ENCODE data around the gene H6PD.

Gene H6PD, protein sequence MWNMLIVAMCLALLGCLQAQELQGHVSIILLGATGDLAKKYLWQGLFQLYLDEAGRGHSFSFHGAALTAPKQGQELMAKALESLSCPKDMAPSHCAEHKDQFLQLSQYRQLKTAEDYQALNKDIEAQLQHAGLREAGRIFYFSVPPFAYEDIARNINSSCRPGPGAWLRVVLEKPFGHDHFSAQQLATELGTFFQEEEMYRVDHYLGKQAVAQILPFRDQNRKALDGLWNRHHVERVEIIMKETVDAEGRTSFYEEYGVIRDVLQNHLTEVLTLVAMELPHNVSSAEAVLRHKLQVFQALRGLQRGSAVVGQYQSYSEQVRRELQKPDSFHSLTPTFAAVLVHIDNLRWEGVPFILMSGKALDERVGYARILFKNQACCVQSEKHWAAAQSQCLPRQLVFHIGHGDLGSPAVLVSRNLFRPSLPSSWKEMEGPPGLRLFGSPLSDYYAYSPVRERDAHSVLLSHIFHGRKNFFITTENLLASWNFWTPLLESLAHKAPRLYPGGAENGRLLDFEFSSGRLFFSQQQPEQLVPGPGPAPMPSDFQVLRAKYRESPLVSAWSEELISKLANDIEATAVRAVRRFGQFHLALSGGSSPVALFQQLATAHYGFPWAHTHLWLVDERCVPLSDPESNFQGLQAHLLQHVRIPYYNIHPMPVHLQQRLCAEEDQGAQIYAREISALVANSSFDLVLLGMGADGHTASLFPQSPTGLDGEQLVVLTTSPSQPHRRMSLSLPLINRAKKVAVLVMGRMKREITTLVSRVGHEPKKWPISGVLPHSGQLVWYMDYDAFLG

GRCh38 chr1:9234223-9235095 lies at the start of gene H6PD:
Gene H6PD, plus strand, starts transcription at chr1:9234774. Its CDS starts 10,161 bp downstream, at chr1:9244935.
- DNase-seq (ENCODE audit: low read depth in 1 of 2, low spot score in 1 of 2) = peak; percentile 40 to 67

DNA sequence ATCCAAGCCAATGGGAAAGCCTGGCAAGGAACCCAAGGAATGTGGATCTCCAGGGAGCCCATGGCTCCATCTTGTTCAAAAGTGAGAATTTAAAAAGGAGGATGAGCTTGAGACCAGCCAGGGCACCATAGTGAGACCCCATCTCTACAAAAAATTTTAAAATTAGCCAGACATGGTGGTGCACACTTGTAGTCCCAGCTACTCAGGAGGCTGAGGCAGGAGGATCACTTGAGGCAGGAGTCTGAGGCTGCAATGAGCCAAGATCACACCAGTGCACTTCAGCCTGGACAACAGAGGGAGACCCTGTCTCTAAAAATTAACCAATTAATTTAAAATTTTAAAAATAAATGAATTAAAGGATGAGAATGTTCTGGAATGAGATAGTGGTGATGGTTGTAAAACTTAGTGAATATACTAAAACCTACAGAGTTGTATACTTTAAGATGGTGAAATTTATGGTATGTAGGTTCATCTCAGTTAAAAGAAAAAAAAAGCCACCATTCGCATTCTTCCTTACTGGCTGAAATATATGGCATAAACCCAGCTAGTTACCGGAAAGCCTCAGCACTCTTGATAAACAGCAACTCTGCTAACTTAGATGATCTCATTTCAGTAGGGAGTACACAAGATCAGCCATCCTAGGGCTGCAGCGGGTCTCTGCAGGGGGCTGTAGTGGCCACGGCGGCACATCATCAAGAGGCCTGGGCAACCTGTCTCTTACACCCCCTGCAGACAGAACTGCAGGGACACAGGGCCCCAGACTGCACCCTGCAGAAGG lies 48.3 kb upstream of the H6PD start:
- no peak for DNase-seq (ENCODE audit: low read depth in 1 of 2, low spot score in 1 of 2)

GRCh38 chr1:9187004-9187403 lies 47.6 kb upstream of the H6PD start:
- no peak for DNase-seq (ENCODE audit: low read depth in 1 of 2, low spot score in 1 of 2)

DNA sequence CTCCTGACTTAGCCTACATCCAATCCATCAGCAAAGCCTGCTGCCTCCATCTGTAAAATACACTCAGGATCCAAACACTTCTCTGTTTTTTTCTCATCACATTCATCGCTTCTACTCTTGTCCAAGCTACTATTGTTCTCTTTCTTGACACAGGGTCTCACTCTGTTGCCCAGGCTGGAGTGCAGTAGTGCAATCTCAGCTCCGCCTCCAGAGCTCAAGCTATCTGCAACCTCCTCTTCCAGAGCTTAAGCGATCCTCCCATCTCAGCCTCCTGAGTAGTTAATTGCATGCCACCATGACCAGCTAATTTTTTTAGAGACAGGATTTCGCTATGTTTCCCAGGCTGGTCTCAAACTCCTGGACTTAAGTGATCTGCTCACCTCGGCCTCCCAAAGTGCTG lies 44.3 kb upstream of the H6PD start:
- no peak for DNase-seq (ENCODE audit: low read depth in 1 of 2, low spot score in 1 of 2)

- no peak for DNase-seq (ENCODE audit: low read depth in 1 of 2, low spot score in 1 of 2)
Observed at GRCh38 chr1:9191231-9191630, 43.3 kb upstream of the H6PD start.

GRCh38 chr1:9192578-9193232 lies 41.9 kb upstream of the H6PD start:
- no peak for DNase-seq (ENCODE audit: low read depth in 1 of 2, low spot score in 1 of 2)

DNA sequence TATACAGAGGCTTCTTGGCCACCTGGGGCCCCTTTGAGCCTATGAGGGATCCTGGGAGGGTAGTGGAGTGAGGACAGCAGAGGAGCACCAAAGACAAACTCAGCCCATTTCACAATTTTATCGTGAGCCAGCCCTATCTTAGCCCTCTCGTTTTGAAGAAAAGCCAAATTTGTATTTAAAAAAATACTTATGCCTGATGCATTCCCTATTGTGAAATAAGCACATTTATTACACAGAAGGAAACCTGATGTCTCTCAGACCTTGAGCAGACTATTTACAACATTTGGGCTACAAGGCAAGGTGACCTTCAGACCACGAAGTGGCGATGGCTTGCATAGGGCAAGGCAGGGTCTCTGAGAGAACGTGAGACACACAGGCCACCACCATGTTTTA lies 41.3 kb upstream of the H6PD start:
- no peak for DNase-seq (ENCODE audit: low read depth in 1 of 2, low spot score in 1 of 2)

GRCh38 chr1:9194024-9194423 lies 40.5 kb upstream of the H6PD start:
- DNase-seq (ENCODE audit: low read depth in 1 of 2, low spot score in 1 of 2) = no peak

- no peak for DNase-seq (ENCODE audit: low read depth in 1 of 2, low spot score in 1 of 2)
Observed at GRCh38 chr1:9195651-9196050, 38.9 kb upstream of the H6PD start.

GRCh38 chr1:9196129-9197040 lies 38.2 kb upstream of the H6PD start:
- peak in 1 of 2 donors; percentile 26 for DNase-seq (ENCODE audit: low read depth in 1 of 2, low spot score in 1 of 2)

- DNase-seq (ENCODE audit: low read depth in 1 of 2, low spot score in 1 of 2) = no peak
Observed at GRCh38 chr1:9197186-9198099, 37.1 kb upstream of the H6PD start.

GRCh38 chr1:9198538-9199361 lies 35.8 kb upstream of the H6PD start:
- DNase-seq (ENCODE audit: low read depth in 1 of 2, low spot score in 1 of 2) = no peak

DNA sequence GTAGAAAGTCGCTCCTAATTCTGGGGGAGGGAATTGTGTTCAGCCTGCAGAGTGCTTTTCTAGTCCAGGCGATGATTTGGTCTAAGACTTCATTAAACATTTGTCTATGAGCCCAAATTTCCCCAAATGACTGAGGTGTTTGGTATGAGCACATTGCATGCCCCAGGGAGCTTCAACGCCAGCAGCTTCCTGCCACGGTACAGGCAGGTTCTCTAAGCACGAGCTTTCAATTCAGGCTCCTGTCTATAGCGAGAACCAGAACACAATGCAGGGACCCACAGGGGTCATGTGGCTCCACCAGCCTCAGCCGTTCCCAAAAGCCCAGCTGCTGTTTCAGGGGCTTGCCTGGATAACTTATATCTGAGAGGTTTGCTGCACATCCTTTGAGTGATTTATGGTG lies 34.1 kb upstream of the H6PD start:
- DNase-seq (ENCODE audit: low read depth in 1 of 2, low spot score in 1 of 2) = no peak

DNA sequence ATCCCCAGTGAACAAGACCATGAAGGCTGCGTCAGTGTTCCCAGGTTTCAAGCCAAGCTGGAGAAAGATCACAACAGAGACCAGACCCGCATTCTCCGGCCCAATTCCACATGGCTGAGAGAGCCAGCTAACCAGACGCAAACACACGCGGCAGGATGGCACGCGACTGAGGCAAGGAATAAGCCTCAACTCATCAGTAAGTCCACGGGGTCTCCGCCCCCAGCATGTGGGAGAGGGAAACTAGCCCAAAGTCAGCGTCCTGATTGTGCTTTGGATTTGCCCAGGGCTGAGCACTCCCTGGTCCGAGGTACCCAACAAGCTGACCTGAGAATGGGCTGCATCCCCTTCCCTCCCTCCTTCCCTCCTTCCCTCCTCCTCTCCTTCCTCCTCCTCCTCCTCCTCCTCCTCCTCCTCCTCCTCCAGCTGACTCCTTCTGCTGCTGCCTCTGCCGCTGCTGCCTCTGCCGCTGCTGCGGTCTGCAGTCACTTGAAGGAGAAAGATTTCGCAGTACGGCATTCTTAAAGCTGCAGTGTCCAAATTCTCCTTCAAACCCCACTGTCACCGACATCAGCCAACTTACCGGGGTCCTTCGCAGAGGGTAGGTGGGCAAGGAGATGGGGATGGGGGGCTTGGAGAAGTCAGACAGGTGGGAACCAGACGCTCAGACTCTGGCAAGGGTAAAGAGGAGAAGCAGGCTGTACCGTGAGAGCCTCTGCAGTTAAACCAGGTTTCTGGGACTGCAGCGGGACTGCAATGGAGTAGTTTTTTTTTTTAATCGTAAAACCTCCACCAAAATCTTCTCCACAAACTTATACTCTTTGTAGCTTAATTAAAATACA lies 33.0 kb upstream of the H6PD start:
- no peak for DNase-seq (ENCODE audit: low read depth in 1 of 2, low spot score in 1 of 2)

DNA sequence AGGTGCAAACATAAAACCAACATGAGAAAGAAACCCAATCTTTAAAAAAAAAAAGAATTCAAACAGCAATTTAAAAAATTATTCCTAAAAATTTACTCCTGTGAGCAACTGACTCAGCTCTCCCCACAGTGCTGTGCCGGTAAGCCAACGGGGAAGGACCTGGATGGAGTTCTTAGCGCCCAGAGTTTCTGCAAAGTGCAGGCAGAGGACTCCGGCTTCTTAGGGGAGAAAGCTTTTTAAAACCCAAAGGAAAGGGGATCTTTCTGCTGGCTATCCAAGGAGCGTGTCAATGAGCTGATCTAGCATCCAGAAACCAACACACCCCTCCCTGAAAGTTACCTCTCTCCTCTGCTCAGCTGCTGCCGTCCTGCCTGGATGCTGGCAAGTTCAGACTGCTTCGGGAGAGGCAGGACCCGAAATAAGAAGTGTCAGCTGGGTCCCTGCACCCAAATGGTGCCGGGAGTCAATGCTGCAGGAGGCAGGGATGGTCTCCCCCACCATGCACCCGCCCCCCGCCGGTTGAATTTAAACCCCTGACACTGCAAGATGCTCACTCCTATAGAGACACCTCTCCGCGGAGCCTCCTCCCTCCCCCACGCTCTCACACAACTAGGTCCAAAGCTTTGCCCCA lies 32.2 kb upstream of the H6PD start:
- no peak for DNase-seq (ENCODE audit: low read depth in 1 of 2, low spot score in 1 of 2)

DNA sequence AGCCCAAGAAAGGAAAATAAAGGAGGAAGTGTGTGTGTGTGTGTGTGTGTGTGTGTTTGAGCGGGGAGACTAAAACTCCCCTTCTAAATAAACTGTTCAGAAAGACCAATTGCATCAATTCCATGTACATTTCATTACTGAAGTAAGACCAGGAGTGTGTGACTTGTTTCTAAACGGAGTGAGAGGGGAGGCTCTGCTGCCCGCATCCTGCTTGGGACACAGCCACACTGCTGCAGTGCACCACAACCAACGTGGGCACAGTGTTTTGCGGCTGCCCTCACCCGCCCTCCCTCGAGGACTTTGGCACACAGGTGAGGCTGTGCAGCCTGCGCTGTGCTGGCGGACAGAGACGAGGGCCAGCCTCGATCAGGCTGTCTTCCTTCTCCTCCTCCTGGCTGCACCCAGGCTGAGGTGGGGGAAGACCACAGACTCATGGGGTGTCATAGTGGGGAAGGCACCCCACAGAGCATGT lies 31.0 kb upstream of the H6PD start:
- no peak for DNase-seq (ENCODE audit: low read depth in 1 of 2, low spot score in 1 of 2)

All from activated T-helper 1 cell treated with anti-CD3 and anti-CD28 coated beads, Interleukin-2, amount 50 U/mL, for 16 hours (primary cell).